Stimulated activated CD4-positive, alpha-beta T cell treated with anti-CD3 and anti-CD28 coated beads, Interleukin-1b, Interleukin-23, amount 100 ng/mL, for 1 hour (primary cell): ENCODE results near the gene CRYGA.
"Not testable (repeated sequence)": the region's sequence is repeated elsewhere in the genome, so short reads cannot be mapped to it uniquely, and the experiment has no call there.

Experiments used
- DNase-seq, 2 donors: peaks; one replicate each; pipeline ENCODE4 v3.0.0-alpha.2; 2020; ENCODE audit warnings: low read depth in 2 of 2

Gene CRYGA

DNA sequence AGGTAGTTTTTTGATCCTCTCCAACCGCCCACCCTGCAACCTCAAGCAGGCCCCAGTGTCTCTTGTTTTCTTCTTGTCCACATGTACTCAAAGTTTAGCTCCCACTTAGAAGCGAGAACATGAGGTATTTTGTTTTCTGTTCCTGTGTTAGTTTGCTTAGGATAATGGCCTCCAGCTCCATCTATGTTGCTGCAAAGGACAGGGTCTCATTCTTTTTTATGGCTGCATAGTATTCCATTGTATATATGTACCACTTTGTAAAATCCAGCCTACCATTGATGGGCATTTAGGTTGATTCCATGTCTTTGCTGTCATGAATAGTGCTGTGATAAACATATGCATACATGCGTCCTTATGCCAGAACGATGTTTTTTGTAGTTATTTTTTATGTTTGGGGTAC is 36.3 kb downstream of the CRYGA start:
- DNase-seq = no peak

DNA sequence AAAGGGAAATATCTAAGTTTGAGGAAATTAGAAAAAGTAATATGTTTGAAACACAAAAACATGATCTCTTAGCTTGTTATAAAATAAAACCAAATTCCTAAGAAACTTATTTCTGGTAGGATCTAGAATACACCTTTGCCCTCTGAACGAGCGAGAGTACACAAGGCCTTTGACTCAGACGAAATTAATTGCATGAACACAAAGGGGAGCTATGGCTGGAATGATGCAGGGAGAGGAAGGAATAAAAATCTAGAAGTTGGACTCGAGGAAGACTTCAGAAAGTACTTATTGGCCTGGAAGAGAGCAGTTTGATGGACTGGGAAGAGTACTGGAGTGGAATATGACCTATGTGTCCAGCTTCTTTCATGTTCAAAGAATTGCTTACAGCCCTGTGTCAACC is 38.1 kb downstream of the CRYGA start:
- DNase-seq = no peak

DNA sequence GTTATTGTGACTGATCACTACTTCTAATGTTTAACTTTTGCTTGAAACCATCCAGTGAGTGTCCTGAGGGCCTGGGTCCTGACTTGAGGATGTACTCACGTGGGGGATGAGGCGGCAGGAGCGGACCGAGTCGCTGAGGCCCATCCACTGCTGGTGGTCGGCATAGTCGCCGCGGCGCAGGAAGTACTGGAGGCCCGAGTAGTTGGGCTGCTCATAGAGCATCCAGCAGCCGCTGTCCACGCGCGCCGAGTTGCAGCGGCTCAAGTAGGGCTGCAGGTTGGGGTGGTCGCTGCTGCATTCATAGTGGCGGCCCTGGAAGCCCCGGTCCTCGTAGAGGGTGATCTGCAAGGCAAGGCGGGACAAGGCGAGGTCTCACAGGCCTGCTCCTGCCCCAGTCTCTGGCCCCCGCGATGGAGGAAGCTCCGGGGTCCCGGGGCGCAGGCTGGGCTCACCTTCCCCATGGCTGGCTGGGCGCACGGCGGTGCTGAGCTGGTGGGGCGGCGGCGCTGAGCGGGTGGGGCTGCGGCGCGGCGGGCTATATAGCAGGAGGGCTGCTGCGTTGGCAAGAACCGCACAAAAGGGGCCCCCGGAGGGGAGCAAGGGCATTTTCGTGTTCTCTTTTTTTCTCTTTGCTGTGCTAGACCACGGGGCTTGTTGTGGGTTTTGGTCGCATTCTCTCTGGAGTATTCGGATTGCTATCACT is 39.2 kb downstream of the CRYGA start, which contains the start of gene CRYGD:
TSS of gene CRYGD (minus strand) at position 512 of the 703 bp plus-strand sequence. CDS start at position 461, 51 bp downstream.
- not testable (repeated sequence) for DNase-seq

DNA sequence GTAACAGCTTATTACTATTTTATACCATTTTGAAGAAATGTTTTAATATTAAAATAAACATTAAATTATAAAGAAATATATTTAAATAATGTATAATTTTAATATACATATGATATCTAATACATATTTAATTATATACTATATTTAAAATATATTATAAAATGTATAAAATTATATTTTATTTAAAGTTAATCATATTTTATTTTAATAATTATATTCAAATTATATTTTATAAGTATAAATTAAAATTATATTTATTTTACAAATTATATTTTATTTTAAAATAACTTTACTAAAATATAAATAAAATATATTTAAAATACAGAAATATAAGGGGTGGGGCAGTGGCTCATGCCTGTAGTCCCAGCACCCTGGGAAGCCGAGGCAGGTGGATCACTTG is 41.1 kb downstream of the CRYGA start:
- DNase-seq = no peak

DNA sequence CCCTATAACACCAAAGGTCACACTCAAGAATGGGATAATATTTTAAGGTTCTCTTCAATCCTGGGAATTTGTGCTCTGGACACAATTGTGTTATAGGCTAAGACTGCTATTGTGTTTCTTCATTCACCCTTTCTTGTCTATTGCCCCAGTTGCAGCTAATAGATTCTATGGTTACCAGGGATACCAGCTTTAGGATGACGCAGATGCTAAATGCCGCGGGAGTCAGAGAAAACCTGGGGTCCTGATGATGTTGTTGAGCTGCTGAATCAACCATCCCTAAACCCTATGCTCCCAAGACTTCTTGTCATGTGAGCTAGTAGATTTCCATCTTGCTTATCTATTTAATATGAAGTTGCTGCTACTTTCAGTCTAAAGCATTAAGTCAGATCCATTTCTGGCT is 44.5 kb downstream of the CRYGA start:
- DNase-seq = no peak

DNA sequence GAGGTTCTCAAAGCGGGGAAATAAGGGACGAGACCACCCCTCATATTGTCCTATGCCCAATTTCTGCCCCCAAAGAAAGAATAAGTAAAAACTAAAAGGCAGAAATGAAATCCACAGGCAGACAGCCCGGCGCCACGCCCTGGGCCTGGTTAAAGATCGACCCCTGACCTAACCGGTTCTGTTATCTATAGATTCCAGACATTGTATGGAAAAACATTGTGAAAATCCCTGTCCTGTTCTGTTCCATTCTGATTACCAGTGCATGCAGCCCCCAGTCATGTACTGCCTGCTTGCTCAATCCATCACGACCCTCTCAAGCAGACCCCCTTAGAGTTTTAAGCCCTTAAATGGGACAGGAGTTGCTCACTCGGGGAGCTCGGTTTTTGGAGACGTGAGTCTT is 46.0 kb downstream of the CRYGA start:
- DNase-seq = not testable (repeated sequence)

DNA sequence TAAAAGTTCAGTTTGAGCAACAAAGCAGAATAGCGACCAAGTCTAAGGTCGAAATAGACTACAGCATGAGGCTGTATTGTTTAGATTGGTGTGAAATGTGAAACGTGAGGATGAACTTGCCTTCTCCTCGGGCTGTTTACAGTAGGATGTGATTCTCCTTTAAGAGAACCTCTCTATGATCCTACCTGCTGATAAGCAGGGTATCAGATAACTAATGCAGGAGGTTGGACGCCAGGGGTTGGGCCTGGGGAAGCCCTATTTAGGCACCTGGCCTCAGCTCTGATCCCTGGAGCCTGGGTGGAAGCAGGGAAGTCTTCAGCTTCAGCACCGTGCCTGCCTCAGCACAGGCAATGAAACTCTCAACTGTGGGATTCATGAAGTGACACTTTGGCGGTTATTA is 50.4 kb downstream of the CRYGA start:
- DNase-seq = no peak

DNA sequence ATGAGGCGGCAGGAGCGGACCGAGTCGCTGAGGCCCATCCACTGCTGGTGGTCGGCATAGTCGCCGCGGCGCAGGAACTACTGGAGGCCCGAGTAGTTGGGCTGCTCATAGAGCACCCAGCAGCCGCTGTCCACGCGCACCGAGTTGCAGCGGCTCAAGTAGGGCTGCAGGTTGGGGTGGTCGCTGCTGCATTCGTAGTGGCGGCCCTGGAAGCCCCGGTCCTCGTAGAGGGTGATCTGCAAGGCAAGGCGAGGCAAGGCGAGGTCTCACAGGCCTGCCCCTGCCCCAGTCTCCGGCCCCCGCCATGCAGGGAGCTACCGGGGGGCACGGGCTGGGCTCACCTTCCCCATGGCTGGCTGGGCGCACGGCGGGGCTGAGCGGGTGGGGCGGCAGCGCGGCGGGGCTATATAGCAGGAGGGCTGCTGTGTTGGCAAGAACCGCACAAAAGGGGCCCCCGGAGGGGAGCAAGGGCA is 51.1 kb downstream of the CRYGA start:
- DNase-seq = not testable (repeated sequence)
